Stimulated activated CD4-positive, alpha-beta T cell treated with anti-CD3 and anti-CD28 coated beads, Interleukin-12 subunit alpha, Interleukin-12 subunit beta, amount 100 ng/mL, for 4 hours (primary cell): ENCODE measurements around the gene SEC14L1.
"Not testable (repeated sequence)": the region's sequence is repeated elsewhere in the genome, so short reads cannot be mapped to it uniquely, and the experiment has no call there.

Experiments
- DNase-seq: peaks from one replicate; pipeline ENCODE4 v3.0.0-alpha.2; 2020

Gene SEC14L1

GRCh38 chr17:77140878-77141767 lies at the start of gene SEC14L1:
Gene SEC14L1 (plus strand): TSS chr17:77140969. CDS start chr17:77143597, 2,628 bp downstream.
- peak; percentile 24 for DNase-seq

GRCh38 chr17:77092025-77092424 lies 48.7 kb upstream of the SEC14L1 start:
- DNase-seq, result no peak

GRCh38 chr17:77095461-77095860 lies 45.3 kb upstream of the SEC14L1 start:
- DNase-seq, result no peak

- no peak for DNase-seq
Observed at GRCh38 chr17:77096570-77097214, 44.1 kb upstream of the SEC14L1 start.

GRCh38 chr17:77097631-77098180 lies 43.1 kb upstream of the SEC14L1 start:
- no peak for DNase-seq

GRCh38 chr17:77098884-77099545 lies 41.8 kb upstream of the SEC14L1 start:
- no peak for DNase-seq

GRCh38 chr17:77099997-77100396 lies 40.8 kb upstream of the SEC14L1 start:
- no peak for DNase-seq

- no peak for DNase-seq
Observed at GRCh38 chr17:77101521-77102410, 39.0 kb upstream of the SEC14L1 start.

- not testable (repeated sequence) for DNase-seq
Observed at GRCh38 chr17:77102411-77103134, 38.2 kb upstream of the SEC14L1 start.

- no peak for DNase-seq
Observed at GRCh38 chr17:77105706-77106105, 35.1 kb upstream of the SEC14L1 start.

- no peak for DNase-seq
Observed at GRCh38 chr17:77106874-77107358, 33.9 kb upstream of the SEC14L1 start.

GRCh38 chr17:77107506-77108433 lies 33.0 kb upstream of the SEC14L1 start:
- DNase-seq, result peak; percentile 40

GRCh38 chr17:77109159-77109759 lies 31.5 kb upstream of the SEC14L1 start:
- no peak for DNase-seq

- DNase-seq, result no peak
Observed at GRCh38 chr17:77109764-77110359, 30.9 kb upstream of the SEC14L1 start.

- not testable (repeated sequence) for DNase-seq
Observed at GRCh38 chr17:77111165-77111933, 29.4 kb upstream of the SEC14L1 start.

GRCh38 chr17:77111934-77112296 lies 28.9 kb upstream of the SEC14L1 start:
- no peak for DNase-seq

GRCh38 chr17:77115510-77115909 lies 25.3 kb upstream of the SEC14L1 start:
- no peak for DNase-seq

- DNase-seq, result no peak
Observed at GRCh38 chr17:77115947-77116346, 24.8 kb upstream of the SEC14L1 start.
